NCI-H2107 treated with DMSO at 0.1 percent for 48 hours (cell line): Measurements from ENCODE around the gene PRPSAP1.

Experiments
- DNase-seq: peaks from one replicate; lab custom pipeline; 2025; ENCODE audit not compliant: unreplicated experiment; lab: John Stamatoyannopoulos, UW

PRPSAP1 gene, protein sequence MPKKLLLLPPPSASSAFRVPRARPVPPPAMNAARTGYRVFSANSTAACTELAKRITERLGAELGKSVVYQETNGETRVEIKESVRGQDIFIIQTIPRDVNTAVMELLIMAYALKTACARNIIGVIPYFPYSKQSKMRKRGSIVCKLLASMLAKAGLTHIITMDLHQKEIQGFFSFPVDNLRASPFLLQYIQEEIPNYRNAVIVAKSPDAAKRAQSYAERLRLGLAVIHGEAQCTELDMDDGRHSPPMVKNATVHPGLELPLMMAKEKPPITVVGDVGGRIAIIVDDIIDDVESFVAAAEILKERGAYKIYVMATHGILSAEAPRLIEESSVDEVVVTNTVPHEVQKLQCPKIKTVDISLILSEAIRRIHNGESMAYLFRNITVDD

DNA sequence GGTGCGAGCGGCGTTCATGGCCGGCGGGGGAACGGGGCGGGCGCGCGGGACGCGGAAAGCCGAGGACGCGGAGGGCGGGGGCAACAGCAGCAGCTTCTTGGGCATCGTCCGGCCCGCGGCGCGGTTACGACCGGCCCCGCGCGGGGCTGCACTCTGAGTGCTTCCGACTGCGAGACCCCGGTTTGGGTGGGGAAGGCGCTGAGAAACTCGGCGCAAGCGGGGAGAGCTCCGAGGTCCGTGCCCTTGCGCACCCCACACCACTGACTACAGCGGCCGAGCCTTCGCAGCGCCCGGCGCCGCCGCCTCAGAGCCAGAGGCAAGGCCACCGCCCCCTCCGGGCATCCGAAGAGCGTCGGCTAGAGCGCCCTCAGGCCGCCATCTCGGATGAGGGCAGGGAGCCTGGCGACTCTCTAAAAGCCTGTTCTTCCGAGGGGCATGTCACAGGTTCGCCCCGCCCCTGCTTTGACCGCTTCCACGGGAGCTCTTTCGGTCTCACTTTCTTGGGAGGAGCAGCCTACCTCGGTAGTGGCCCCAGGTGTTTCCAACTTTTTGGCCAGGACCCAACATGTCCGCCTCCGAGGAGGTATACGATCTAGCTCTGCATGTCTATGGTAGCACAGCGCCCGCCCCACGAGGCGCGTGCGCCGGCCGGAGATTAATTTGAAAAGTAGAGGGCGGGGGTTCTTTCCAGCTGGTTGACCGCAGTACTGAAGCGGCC is at the start of gene PRPSAP1:
PRPSAP1 (minus strand) TSS at position 318 of the 718 bp plus-strand sequence; CDS start at position 105, 213 bp downstream.
- DNase-seq, result peak; percentile 85

DNA sequence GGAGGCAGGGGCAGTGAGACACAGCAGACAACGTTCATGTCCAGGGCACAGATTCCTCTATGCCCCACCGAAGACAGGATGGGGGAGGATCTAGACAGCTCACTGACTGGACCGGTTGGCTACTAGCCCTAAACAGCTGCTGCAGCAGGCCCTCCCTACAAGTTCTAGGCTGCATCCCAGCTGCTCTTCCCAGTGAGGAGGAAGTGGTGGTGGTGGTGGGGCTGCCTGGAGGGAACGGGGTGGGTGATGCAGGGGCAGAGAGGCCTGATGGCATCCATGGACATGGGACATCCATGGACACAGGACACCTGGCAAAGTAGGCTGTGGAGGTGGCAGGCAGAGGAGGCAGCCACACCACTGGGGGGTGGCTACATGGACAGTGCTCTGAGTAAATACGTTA is 49.0 kb upstream of the PRPSAP1 start:
- no peak for DNase-seq

DNA sequence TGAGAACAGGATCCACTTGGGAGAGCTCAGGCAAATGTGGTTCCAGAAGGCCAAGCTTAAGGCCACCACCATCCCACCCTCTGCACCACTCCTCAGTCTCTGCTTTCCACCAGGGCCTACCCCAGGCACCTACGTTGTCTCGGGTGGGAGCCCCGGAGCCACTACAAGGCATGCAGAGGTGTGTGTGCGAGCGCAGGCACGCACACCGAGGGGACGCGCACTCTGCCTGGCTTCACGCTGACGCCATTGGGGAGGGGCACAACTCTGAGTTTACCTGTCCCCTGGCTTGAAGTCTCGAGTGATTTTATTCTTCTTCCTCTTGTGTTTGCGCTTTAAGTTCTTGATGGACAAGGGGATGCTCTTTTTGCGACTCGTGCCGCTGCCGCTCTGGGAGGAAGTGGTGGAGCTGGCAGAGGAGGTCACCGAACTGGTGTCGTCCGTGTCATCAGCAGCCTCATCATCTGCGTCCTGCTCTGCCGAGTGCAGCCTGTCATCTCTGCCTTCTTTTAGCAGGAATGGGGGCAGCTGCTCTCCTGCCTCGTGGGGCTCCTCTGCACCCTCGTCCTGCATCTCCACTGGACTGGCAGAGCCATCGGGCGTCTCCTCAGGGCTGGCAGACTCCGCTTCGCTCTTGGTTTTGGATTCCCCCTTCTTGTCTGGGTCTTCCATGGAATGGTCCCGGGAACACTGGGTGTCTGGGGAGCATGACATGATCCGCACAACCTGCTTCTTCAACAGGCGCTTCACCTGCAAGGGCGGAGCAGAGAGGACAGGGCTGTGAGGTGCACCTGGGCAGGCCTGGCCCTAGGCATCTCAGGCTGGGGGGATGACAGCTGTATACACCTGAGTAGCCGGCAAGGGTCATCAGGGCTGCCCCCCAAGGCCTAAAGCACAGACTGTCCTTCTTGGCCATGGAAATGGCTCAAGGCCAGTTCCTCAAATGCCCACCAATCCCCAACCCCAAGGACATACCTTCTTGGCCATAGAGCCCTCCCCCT is 45.8 kb upstream of the PRPSAP1 start:
- no peak for DNase-seq

DNA sequence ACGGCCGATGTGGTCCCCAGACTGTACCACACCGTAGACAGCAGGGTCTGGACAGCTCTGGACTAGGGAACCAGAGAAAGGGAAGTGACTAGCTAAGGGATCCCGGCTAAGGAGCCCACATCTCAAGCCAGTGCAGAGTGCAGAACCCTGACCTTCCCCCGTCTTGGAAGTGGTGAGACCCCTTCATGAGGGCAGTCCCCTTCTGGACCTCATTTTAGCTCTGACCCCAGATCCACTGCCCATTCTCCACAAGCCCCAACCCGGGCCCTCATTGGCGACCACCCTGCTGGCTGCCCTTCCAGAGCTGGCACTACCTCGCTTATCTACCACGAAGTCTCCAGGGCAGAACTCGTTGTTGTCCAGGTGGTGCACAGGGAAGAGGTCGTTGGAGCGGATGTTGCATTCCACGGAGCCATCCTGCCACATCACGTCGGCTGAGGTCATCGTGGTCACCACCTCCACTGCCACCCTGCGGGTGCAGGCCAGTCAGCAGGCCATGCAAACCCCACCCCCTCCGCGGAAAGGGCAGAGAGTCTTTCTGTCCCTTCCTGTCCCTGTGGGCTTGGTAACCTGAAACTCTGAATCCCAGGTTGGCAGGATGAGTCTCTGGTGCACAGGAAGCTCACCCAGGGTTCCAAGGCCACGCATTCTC is 44.9 kb upstream of the PRPSAP1 start:
- no peak for DNase-seq

DNA sequence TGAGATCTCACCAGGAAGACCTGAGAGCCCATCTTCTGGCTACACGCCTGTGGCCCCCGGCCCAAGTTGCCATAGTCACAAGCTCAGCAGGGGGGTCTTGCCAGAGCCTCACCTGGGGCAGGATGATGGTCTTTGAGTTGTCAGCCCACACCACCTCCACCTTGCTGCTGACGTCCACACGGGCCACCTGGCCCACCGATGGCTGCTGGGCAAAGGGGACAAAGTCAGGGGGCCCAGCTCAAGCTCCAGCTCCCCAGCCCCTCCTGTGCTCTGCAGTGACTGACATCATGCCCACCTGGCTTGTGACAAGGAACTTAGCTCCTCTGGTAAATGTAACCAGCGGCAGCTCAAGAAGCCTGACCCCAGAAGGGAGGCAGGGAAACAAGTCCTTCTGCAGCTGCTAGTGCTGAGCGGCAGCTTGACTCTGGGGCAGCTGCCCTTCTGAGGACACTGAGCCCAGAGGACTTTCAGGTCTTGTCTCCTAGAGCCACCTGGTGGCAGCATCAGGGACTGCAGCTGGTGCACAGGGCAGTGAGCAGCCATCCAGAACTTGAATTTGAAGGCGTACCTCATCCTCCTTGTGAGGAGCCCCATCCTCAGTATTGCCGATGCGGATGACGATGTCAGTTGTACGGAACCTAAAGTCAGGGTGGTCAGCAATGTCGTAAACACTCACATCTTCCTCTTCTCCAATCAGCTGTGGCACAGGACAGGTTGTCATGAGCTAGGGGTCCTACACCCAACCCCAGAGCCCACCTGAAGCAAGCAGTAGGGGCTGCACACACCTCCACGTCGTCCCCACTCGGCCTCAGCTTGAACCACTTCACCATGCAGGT is 44.2 kb upstream of the PRPSAP1 start:
- peak; percentile 29 for DNase-seq

DNA sequence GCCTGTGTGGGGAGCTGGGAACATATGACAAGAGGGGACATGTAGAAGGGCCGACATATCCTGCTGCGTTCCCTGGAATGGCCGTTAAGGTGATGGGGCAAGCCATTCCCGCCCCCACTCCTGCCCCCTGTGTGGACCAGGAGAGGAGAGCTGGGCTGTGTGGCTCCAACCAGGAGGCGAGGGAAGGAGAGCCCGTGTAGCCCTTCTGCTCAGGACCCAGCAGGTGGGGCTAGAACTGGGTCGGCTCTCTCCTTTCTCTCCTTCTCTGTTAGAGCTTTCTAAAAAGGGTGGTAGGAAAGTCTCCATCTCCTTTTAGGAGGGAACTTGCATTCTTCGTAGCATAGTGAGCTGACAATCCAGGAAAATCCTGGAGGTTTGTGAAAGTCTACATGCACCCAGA is 43.5 kb upstream of the PRPSAP1 start:
- DNase-seq, result no peak

DNA sequence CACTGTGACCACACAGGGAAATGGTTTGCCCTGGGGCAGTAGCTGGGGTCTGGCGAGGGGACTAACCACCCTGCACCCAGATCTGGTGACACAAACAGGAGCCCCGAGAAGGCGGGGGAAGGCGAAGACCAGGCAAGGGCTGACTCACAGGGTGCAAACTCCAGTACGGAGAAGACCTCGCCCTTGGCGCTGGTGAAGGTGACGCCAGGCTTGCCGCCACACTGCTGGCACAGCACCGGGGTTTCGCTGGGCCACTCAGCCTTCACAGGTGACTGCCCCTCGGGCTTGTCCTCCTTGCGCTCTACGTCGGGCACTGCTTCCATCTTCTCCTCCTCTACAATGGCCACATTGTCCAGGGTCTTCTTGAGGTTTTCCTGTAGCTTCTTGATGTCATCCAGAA is 42.3 kb upstream of the PRPSAP1 start:
- no peak for DNase-seq

DNA sequence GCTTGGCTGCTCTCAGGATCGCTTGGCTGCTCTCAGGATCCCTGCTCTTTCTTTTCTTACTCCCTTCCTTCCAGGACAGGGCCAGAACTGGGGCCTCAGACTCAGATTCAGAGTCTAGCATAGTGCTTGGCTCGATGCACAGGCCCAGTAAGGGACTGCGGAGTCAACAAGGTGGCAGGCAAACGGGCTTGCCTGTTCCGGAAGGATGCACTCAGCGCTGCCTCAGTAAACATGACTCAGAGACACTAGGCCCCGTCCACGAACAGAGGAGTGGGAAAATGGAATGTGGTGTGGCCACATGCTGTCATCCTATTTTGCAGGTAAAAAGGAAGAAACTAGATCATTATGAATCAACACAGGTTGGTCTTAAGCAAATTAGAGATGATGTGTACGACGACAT is 40.5 kb upstream of the PRPSAP1 start:
- DNase-seq, result no peak

DNA sequence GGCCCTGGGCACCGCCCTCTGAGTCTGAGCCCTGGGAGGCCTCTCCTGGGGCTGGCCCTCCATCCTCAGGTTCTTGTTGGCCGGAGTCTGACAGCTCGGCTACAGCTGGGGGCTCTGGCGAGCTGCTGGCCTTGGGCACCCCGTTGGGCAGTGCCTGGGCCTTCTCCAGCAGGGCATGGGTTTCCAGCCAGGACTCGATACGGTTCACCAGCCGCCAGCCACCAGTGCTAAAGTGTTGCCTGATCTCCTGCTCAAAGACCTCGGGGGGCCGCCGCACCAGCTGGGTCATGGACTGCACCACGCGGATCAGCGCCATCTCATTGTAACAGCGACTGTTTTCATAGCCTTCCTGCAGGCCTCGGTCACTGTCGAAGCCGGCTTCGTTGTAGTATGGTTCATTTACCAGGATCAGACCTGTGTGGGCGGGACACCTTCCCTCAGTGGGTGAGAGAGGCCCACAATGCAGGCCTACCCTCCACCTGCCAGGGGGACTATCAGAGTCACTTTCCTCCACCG is 37.5 kb upstream of the PRPSAP1 start:
- no peak for DNase-seq

DNA sequence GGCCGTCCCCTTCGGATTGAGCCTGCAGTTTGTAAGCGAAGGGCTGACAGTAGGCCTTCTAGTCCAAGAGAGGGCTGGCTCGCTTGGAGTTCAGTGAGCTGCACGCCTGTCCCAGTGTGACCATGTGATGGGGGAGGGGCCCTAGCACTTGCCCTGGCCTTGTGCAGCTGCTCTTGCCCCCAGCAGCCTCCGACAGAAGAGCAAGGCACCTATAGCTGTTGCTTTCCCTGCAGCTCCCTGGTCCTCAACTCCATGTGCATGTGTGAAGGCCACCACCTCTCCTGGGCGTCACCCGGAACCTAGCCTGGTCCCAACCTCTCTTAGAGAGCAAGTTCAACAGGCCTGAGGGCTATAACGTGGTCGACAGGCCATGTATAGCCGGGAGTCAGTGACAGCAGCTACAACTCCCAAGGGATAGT is 36.3 kb upstream of the PRPSAP1 start:
- no peak for DNase-seq

DNA sequence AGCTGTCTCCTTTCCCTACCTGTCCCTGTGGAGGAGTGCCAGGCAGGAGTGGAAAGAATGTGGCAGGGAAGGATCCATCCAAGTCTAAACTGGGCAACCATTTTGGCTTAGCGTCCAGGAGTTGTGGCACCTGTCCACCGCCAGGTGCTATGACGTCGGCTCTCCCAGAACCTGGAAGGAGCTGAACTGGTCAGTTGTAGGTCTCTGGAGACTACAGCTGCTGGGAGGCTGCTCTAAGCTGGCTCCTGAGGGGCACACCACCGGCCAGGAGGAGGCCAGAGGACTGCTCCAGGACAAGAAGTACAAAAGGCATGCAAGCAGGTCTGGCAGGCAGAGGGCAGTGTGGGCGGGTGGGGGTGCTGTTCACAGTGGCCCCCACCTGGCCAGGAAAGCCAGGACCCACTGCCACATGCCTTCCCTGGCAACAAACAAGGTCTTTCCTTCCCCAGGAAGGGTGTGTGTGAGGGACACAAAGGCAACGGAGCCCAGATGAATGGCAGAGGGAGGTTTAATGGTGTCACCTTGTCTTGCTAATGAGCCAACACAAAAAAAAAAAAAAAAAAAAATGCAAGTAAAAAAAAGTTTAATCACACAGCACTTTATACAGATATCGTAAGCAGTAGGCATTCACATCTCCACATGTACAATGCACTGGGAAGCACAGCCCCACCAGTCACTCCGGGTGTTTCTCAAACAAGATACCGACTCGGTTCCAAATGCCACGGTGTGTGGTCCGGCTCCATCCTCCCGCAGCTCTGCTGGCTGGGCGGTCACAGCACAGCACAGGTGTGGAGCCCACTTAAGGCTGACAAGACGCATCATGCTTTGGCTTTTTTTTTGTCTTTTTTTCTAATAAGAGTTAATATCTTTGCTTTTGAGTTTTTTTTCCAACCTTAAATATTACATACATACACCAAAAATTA is 35.5 kb upstream of the PRPSAP1 start:
- no peak for DNase-seq

DNA sequence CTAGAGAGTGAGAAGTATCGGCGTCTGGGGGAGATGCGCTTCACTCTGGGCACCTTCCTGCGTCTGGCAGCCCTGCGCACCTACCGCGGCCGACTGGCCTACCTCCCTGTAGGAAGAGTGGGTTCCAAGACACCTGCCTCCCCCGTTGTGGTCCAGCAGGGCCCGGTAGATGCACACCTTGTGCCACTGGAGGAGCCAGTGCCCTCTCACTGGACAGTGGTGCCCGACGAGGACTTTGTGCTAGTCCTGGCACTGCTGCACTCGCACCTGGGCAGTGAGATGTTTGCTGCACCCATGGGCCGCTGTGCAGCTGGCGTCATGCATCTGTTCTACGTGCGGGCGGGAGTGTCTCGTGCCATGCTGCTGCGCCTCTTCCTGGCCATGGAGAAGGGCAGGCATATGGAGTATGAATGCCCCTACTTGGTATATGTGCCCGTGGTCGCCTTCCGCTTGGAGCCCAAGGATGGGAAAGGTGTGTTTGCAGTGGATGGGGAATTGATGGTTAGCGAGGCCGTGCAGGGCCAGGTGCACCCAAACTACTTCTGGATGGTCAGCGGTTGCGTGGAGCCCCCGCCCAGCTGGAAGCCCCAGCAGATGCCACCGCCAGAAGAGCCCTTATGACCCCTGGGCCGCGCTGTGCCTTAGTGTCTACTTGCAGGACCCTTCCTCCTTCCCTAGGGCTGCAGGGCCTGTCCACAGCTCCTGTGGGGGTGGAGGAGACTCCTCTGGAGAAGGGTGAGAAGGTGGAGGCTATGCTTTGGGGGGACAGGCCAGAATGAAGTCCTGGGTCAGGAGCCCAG is 33.5 kb upstream of the PRPSAP1 start:
- no peak for DNase-seq

DNA sequence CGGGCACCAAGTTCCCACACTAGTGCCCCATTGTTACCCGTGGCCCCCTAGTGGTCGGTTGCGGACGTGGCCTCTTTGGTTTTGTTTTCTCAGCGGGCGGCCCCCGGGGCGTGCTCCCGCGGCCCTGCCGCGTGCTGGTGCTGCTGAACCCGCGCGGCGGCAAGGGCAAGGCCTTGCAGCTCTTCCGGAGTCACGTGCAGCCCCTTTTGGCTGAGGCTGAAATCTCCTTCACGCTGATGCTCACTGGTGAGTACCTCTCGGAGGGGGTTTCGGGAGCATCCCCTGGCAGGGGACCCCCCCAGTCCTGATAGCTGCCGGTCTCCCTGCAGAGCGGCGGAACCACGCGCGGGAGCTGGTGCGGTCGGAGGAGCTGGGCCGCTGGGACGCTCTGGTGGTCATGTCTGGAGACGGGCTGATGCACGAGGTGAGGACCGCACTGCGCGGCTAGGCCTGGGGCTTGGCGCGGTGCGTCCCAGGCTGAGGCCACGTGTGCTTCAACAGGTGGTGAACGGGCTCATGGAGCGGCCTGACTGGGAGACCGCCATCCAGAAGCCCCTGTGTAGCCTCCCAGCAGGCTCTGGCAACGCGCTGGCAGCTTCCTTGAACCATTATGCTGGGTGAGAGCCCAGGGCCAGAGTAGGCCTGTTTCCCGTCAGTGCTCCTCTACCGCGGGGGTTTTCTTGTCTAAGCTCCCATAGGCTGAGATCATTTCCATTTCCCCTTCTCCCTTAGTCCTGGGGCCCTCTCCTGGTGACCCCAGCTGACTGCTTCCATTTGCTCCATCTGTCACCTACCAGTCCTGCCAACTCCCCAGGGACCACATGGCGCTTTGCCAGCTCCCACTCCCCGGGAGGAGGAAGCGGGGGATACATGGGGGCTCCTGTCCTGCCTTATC is 32.4 kb upstream of the PRPSAP1 start:
- DNase-seq, result peak; percentile 22

DNA sequence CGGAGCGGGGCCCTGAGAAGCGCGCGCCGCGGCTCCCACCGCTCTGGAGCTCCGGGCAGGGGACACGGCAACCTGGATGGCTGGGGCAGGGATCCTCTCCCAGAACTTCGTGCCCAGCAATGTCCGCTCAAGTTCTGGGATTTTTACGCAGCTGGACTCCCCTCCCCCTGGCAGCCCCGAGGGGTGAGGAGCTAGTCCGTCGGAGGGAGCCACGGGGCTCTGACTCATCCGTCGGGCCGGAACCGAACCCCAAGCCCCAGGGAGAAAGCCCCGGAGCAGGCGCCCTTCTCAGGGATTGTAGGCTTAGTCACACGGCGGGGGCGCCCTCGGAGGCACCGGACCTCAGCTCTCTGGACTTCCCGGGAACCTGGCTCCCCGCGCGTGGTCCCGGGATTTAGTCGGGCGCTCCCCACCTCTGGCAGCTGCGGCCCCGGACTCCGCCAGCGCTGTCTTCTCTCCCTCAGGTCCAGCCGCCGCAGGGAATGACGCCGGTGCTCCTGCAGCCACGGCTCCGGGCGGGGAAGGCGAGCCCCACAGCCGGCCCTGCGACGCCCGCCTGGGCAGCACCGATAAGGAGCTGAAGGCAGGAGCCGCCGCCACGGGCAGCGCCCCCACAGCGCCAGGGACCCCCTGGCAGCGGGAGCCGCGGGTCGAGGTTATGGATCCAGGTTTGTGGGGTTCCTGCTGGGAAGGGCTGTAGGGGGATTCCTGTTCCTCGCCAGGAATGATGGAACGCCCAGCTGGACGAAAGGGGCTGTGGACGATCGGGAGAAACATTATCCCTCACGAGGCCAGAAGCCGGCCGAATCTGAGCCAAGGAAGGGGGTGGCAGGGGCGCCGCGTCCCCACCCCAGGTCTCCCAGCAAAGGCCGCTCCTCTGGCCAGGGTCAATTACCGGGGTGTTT is 31.5 kb upstream of the PRPSAP1 start:
- DNase-seq, result no peak

DNA sequence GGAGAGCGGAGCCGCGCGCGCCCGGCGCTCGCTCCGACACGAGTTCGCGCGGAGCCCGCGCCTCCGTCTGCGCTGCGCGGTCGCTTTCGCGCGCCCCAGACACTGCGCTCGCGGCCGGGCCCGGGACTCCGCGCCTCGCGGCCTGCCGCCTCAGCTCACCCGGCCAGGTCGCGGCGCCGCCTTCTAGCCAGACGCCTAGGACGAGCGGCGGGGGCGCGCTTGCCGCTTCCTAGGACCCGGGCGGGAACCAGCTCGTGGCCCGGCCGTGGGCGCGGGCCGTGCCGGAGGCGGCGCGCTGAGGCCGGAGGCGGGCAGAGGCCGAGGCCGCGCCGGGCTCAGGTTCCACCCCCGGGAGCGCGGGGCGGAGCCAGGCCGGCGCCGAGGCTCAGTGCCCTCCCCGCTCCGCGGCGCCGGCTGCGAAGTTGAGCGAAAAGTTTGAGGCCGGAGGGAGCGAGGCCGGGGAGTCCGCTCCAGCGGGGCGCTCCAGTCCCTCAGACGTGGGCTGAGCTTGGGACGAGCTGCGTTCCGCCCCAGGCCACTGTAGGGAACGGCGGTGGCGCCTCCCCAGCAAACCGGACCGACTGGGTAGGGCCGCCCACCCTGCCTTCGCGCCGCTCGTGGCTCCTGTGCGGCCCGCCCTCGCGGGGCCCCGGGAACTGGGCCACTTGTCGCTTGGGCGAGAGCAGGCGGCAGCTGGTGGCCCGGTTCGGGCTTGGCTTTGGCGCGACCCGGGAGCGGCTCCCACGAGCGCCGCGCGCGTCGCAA is 30.7 kb upstream of the PRPSAP1 start, which contains the start of gene SPHK1:
SPHK1 (plus strand) TSS at position 388 of the 765 bp plus-strand sequence. CDS start 1,036 bp downstream, outside the sequence.
- no peak for DNase-seq
